ENCODE results near the gene SPAG16. TPM values are rescaled to one million over a fixed set of nuclear protein-coding genes. Genes with fewer than 3 reads are reported as not detected.

Gene SPAG16
- total and polyA plus RNA-seq, 2 experiments from 2014 or later: 28.9 to 30.7 TPM

GRCh38 chr2:213443921-213444320 is 159.7 kb downstream of the SPAG16 start:
- H3K79me2 ChIP-seq (ENCODE audit: insufficient read depth): no peaks in the 10 kb centered on the region
- H3K9me2 ChIP-seq (ENCODE audit: insufficient read depth): no peaks in the 10 kb centered on the region

GRCh38 chr2:213451542-213452239 is 167.4 kb downstream of the SPAG16 start:
- TF ChIP-seq EZH2phosphoT487 (IDR thresholded peaks at IDR 0.05; ENCODE audit: insufficient read depth, low read depth) (no peak), EZH2 (IDR thresholded peaks at IDR 0.05; ENCODE audit: insufficient read depth, poor library complexity, severe bottlenecking) (no peak)
- Histone ChIP-seq H3K4me2 (ENCODE audit: unreplicated experiment) (no peak overlapping the region), H4K20me1 (ENCODE audit: insufficient read depth) (no peaks in the 10 kb centered on the region), H3F3A (ENCODE audit: insufficient read depth) (no peaks in the 10 kb centered on the region), H3K36me3 (ENCODE audit: low read depth) (no peaks in the 10 kb centered on the region), H3K79me2 (ENCODE audit: insufficient read depth) (no peaks in the 10 kb centered on the region), H3K9me3 (ENCODE audit: low read depth) (peaks cover 4% of the 10 kb centered on the region), H3K9ac (no peak overlapping the region), H3K27me3 (replicated peaks; ENCODE audit: insufficient read depth) (no peaks in the 10 kb centered on the region), H3K27ac (no peak overlapping the region), H3K4me3 (no peak overlapping the region), H3K4me1 (ENCODE audit: insufficient read depth) (no peaks in the 10 kb centered on the region), H3K9me2 (ENCODE audit: insufficient read depth) (no peaks in the 10 kb centered on the region), H2AFZ (peak overlapping the region; percentile 19; the same call in 1 of the 2 replicates)
- 32 to 44% methylated on average over 10 to 12 of the region's 12 CpGs for WGBS, 2 experiments (ENCODE audit: low coverage in 1 of 2, low lambda C conversion rate in 2 of 2, missing lambda C conversion rate in 2 of 2)
- DNase-seq: no peak
- in situ Hi-C loops (cut with MboI): no loop called here

More at GRCh38 chr2:213443921-213444320, 159.7 kb downstream of the SPAG16 start:
- TF ChIP-seq EZH2phosphoT487 (IDR thresholded peaks at IDR 0.05; ENCODE audit: insufficient read depth, low read depth) (no peak), EZH2 (IDR thresholded peaks at IDR 0.05; ENCODE audit: insufficient read depth, poor library complexity, severe bottlenecking) (no peak)
- in situ Hi-C loops (cut with MboI): no loop called here
- H3K4me1 ChIP-seq (ENCODE audit: insufficient read depth): no peaks in the 10 kb centered on the region
- DNase-seq: no peak
- no peaks in the 10 kb centered on the region for H3K36me3 ChIP-seq (ENCODE audit: low read depth)
- no peaks in the 10 kb centered on the region for H3F3A ChIP-seq (ENCODE audit: insufficient read depth)
- no peak overlapping the region for H3K4me2 ChIP-seq (ENCODE audit: unreplicated experiment)
- whole genome bisulfite sequencing, 2 experiments (ENCODE audit: low coverage in 1 of 2, low lambda C conversion rate in 2 of 2, missing lambda C conversion rate in 2 of 2): 5 to 9% methylated on average over 2 of the region's 2 CpGs
- no peak overlapping the region for H3K27ac ChIP-seq
- no peaks in the 10 kb centered on the region for H3K9me3 ChIP-seq (ENCODE audit: low read depth)
- no peak overlapping the region for H2AFZ ChIP-seq
- no peaks in the 10 kb centered on the region for H3K27me3 ChIP-seq (replicated peaks; ENCODE audit: insufficient read depth)
- H4K20me1 ChIP-seq (ENCODE audit: insufficient read depth): no peaks in the 10 kb centered on the region
- no peak overlapping the region for H3K4me3 ChIP-seq
- H3K9ac ChIP-seq: no peak overlapping the region

GRCh38 chr2:213455316-213456008 is 171.2 kb downstream of the SPAG16 start:
- Histone ChIP-seq H3K36me3 (ENCODE audit: low read depth) (no peaks in the 10 kb centered on the region), H3K9me2 (ENCODE audit: insufficient read depth) (no peaks in the 10 kb centered on the region), H3K9me3 (ENCODE audit: low read depth) (peaks cover under 1% of the 10 kb centered on the region), H3K4me1 (ENCODE audit: insufficient read depth) (no peaks in the 10 kb centered on the region), H3K27ac (no peak overlapping the region), H2AFZ (no peak overlapping the region), H3K4me2 (ENCODE audit: unreplicated experiment) (no peak overlapping the region), H3K27me3 (replicated peaks; ENCODE audit: insufficient read depth) (no peaks in the 10 kb centered on the region), H3K4me3 (no peak overlapping the region), H3F3A (ENCODE audit: insufficient read depth) (no peaks in the 10 kb centered on the region), H3K9ac (no peak overlapping the region), H3K79me2 (ENCODE audit: insufficient read depth) (no peaks in the 10 kb centered on the region), H4K20me1 (ENCODE audit: insufficient read depth) (no peaks in the 10 kb centered on the region)
- WGBS, 2 experiments (ENCODE audit: low coverage in 1 of 2, low lambda C conversion rate in 2 of 2, missing lambda C conversion rate in 2 of 2): 53 to 60% methylated on average over 5 of the region's 5 CpGs
- TF ChIP-seq EZH2phosphoT487 (IDR thresholded peaks at IDR 0.05; ENCODE audit: insufficient read depth, low read depth): no peak
- TF ChIP-seq EZH2 (IDR thresholded peaks at IDR 0.05; ENCODE audit: insufficient read depth, poor library complexity, severe bottlenecking): no peak
- DNase-seq: no peak
- in situ Hi-C loops (cut with MboI): no loop called here

GRCh38 chr2:213475433-213475832 is 191.2 kb downstream of the SPAG16 start:
- Histone ChIP-seq H3K4me1 (ENCODE audit: insufficient read depth) (peaks cover 14% of the 10 kb centered on the region; the same call in 1 of the 2 replicates), H3K9me2 (ENCODE audit: insufficient read depth) (no peaks in the 10 kb centered on the region), H3K9ac (no peak overlapping the region), H3K36me3 (ENCODE audit: low read depth) (no peaks in the 10 kb centered on the region), H3K9me3 (ENCODE audit: low read depth) (no peaks in the 10 kb centered on the region), H2AFZ (no peak overlapping the region), H3K4me3 (no peak overlapping the region), H3K27me3 (replicated peaks; ENCODE audit: insufficient read depth) (no peaks in the 10 kb centered on the region), H3K4me2 (ENCODE audit: unreplicated experiment) (no peak overlapping the region), H3K79me2 (ENCODE audit: insufficient read depth) (no peaks in the 10 kb centered on the region), H3F3A (ENCODE audit: insufficient read depth) (peaks cover 11% of the 10 kb centered on the region; the same call in 1 of the 2 replicates), H4K20me1 (ENCODE audit: insufficient read depth) (no peaks in the 10 kb centered on the region), H3K27ac (no peak overlapping the region)
- in situ Hi-C loops (cut with MboI): no loop called here
- TF ChIP-seq EZH2phosphoT487 (IDR thresholded peaks at IDR 0.05; ENCODE audit: insufficient read depth, low read depth): no peak
- no peak for TF ChIP-seq EZH2 (IDR thresholded peaks at IDR 0.05; ENCODE audit: insufficient read depth, poor library complexity, severe bottlenecking)
- DNase-seq: peak; percentile 5

Measured in GM23248 (cell line).